Keratinocyte (primary cell): ENCODE results near the gene TBC1D3B. TPM values are rescaled to one million over a fixed set of nuclear protein-coding genes. Genes with fewer than 3 reads are reported as not detected.

ENCODE experiments used
- DNase-seq: peaks from one replicate; pipeline ENCODE4 v3.0.0-alpha.2; 2011; ENCODE audit warnings: low read depth, missing footprints, low spot score
- FAIRE-seq: peaks from 2 replicates; lab custom pipeline; 2011; peaks lifted over from hg19 to GRCh38; lab: Jason Lieb, UNC
- H2AFZ ChIP-seq: 2 replicates; pipeline ENCODE4 v1.6.0; 2012; ENCODE audit warnings: low read length, control low read depth, inconsistent platforms; ENCODE audit not compliant: control insufficient read depth
- H3K27ac ChIP-seq: 2 replicates; pipeline ENCODE4 v1.5.1; 2011; ENCODE audit warnings: low read length; ENCODE audit not compliant: control insufficient read depth, insufficient read depth
- H3K27me3 ChIP-seq: 3 replicates; pipeline ENCODE4 v1.6.0; 2011; ENCODE audit warnings: low read length; ENCODE audit not compliant: control insufficient read depth, insufficient read depth; ENCODE audit errors: extremely low read depth
- H3K36me3 ChIP-seq, 2 experiments: 2 replicates in 1 of 2; 3 replicates in 1 of 2; pipeline ENCODE4 v1.5.1; 2011; ENCODE audit warnings: low read length in 2 of 2, mild to moderate bottlenecking in 1 of 2; ENCODE audit not compliant: control insufficient read depth in 2 of 2, insufficient read depth in 2 of 2; ENCODE audit errors: extremely low read depth in 1 of 2
- H3K4me1 ChIP-seq: 3 replicates; pipeline ENCODE4 v1.5.1; 2011; ENCODE audit warnings: low read length; ENCODE audit not compliant: control insufficient read depth, insufficient read depth; ENCODE audit errors: extremely low read depth
- H3K4me2 ChIP-seq: 3 replicates; pipeline ENCODE4 v1.6.0; 2011; ENCODE audit warnings: low read depth, low read length; ENCODE audit not compliant: control insufficient read depth, insufficient read depth; ENCODE audit errors: extremely low read depth
- H3K4me3 ChIP-seq, 3 experiments: fragments of 200-600 bp in 1 of 3; sonication (generic) in 1 of 3; 2 replicates in 2 of 3; 3 replicates in 1 of 3; pipeline ENCODE4 v1.5.1; 2011 to 2016; ENCODE audit warnings: low read length in 3 of 3, mild to moderate bottlenecking in 3 of 3, control low read depth in 2 of 3, inconsistent platforms in 1 of 3, low read depth in 1 of 3, mixed read lengths in 1 of 3, mixed run types in 1 of 3, moderate library complexity in 1 of 3; ENCODE audit not compliant: control insufficient read depth in 2 of 3, insufficient read depth in 2 of 3; ENCODE audit errors: extremely low read depth in 1 of 3
- H3K79me2 ChIP-seq: 2 replicates; pipeline ENCODE4 v1.6.0; 2012; ENCODE audit warnings: low read length; ENCODE audit not compliant: control insufficient read depth, insufficient read depth
- H3K9ac ChIP-seq: 3 replicates; pipeline ENCODE4 v1.6.0; 2011; ENCODE audit warnings: low read length; ENCODE audit not compliant: control insufficient read depth, insufficient read depth; ENCODE audit errors: extremely low read depth
- H3K9me1 ChIP-seq: 3 replicates; pipeline ENCODE4 v1.6.0; 2011; ENCODE audit warnings: low read length; ENCODE audit not compliant: control insufficient read depth, insufficient read depth; ENCODE audit errors: extremely low read depth
- H3K9me3 ChIP-seq: 2 replicates; pipeline ENCODE4 v1.5.1; 2012; ENCODE audit warnings: low read depth, low read length; ENCODE audit not compliant: control insufficient read depth
- H4K20me1 ChIP-seq: 3 replicates; pipeline ENCODE4 v1.6.0; 2011; ENCODE audit warnings: low read length; ENCODE audit not compliant: control insufficient read depth, insufficient read depth; ENCODE audit errors: extremely low read depth
- EZH2 ChIP-seq: IDR thresholded peaks from one replicate; pipeline ENCODE4 v1.6.1; 2012; ENCODE audit warnings: inconsistent platforms, mild to moderate bottlenecking, low read length, moderate library complexity
- dilution Hi-C: fragments of 300-500 bp; cut with MboI; formaldehyde crosslinking; loops from one replicate; pipeline ENCODE4 v1.7.0; 2020; ENCODE audit warnings: low sequenced_read_pairs; ENCODE audit not compliant: extremely low pct_ligation_motif_present
- polyA plus RNA-seq, 5 experiments: library from polyadenylated mRNA; depleted of rRNA in 3 of 5; stranded (reverse) in 3 of 5; stranded (forward) in 1 of 5; unstranded in 1 of 5; fragments of >200 nt; gene quantifications; 1 replicate in 1 of 5; 2 replicates in 3 of 5; 3 replicates in 1 of 5; pipeline versions ENCODE4 v1.2.1 to v1.2.3, GENCODE V29; 2011 to 2012; ENCODE audit warnings: missing spikeins in 2 of 5, low read depth in 1 of 5, low replicate concordance in 1 of 5
- TF ChIP-seq, protein P1 (sequence below), 3 experiments: IDR thresholded peaks in 1 of 3; conservative IDR thresholded peaks in 1 of 3; optimal IDR thresholded peaks in 1 of 3; 2 replicates in 2 of 3; 3 replicates in 1 of 3; pipeline versions ENCODE3 to v1.5.1; 2011; ENCODE audit warnings: low read length in 3 of 3, mild to moderate bottlenecking in 3 of 3, moderate library complexity in 2 of 3, control low read depth in 1 of 3, inconsistent platforms in 1 of 3; ENCODE audit not compliant: insufficient read depth in 2 of 3; ENCODE audit errors: extremely low read depth in 1 of 3

TBC1D3B gene
- polyA plus RNA-seq, 1 donor (not counting 4 experiments of a cell fraction or from before 2014, with no cell fraction given): 0.71 TPM

- dilution Hi-C loops: no loop called here
- Histone ChIP-seq H3K27me3 (no peaks in the 10 kb centered on the region), H3K9me1 (no peaks in the 10 kb centered on the region), H3K36me3 (no peaks in the 10 kb centered on the region), H3K4me3 (no peak overlapping the region), H3K79me2 (no peaks in the 10 kb centered on the region), H3K27ac (no peak overlapping the region), H3K9ac (no peak overlapping the region), H3K9me3 (no peaks in the 10 kb centered on the region), H2AFZ (no peak overlapping the region), H3K4me2 (no peak overlapping the region), H4K20me1 (no peaks in the 10 kb centered on the region), H3K4me1 (no peaks in the 10 kb centered on the region)
- TF ChIP-seq EZH2: no peak
- TF ChIP-seq, protein P1, sequence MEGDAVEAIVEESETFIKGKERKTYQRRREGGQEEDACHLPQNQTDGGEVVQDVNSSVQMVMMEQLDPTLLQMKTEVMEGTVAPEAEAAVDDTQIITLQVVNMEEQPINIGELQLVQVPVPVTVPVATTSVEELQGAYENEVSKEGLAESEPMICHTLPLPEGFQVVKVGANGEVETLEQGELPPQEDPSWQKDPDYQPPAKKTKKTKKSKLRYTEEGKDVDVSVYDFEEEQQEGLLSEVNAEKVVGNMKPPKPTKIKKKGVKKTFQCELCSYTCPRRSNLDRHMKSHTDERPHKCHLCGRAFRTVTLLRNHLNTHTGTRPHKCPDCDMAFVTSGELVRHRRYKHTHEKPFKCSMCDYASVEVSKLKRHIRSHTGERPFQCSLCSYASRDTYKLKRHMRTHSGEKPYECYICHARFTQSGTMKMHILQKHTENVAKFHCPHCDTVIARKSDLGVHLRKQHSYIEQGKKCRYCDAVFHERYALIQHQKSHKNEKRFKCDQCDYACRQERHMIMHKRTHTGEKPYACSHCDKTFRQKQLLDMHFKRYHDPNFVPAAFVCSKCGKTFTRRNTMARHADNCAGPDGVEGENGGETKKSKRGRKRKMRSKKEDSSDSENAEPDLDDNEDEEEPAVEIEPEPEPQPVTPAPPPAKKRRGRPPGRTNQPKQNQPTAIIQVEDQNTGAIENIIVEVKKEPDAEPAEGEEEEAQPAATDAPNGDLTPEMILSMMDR (optimal IDR thresholded peaks at IDR 0.05 in 1 of 3, IDR thresholded peaks at IDR 0.05 in 1 of 3, conservative IDR thresholded peaks at IDR 0.05 in 1 of 3; ENCODE audit: extremely low read depth in 1 of 3, insufficient read depth in 2 of 3, low read length in 3 of 3): no peak
- no peak for FAIRE-seq
- DNase-seq: no peak
Measured at GRCh38 chr17:36152639-36153120, 23.8 kb downstream of the TBC1D3B start.

GRCh38 chr17:36151891-36152638 is 24.4 kb downstream of the TBC1D3B start:
- H3K9me3 ChIP-seq: no peaks in the 10 kb centered on the region
- H3K27me3 ChIP-seq: no peaks in the 10 kb centered on the region
- H3K4me1 ChIP-seq: no peaks in the 10 kb centered on the region
- no peaks in the 10 kb centered on the region for H3K36me3 ChIP-seq
- no peak overlapping the region for H2AFZ ChIP-seq
- DNase-seq: no peak
- no peaks in the 10 kb centered on the region for H3K9me1 ChIP-seq
- no peak overlapping the region for H3K9ac ChIP-seq
- H3K4me2 ChIP-seq: no peak overlapping the region
- FAIRE-seq: no peak
- no peak overlapping the region for H3K4me3 ChIP-seq
- TF ChIP-seq, protein P1 (optimal IDR thresholded peaks at IDR 0.05 in 1 of 3, IDR thresholded peaks at IDR 0.05 in 1 of 3, conservative IDR thresholded peaks at IDR 0.05 in 1 of 3; ENCODE audit: extremely low read depth in 1 of 3, insufficient read depth in 2 of 3, low read length in 3 of 3): no peak
- TF ChIP-seq EZH2: no peak
- dilution Hi-C loops: no loop called here
- H3K79me2 ChIP-seq: no peaks in the 10 kb centered on the region
- H3K27ac ChIP-seq: no peak overlapping the region
- no peaks in the 10 kb centered on the region for H4K20me1 ChIP-seq
